Mesendoderm (in vitro differentiated cells): ENCODE measurements around the gene ITLN1. TPM values are rescaled to one million over a fixed set of nuclear protein-coding genes. Genes with fewer than 3 reads are reported as not detected.
"Not testable (repeated sequence)": the region's sequence is repeated elsewhere in the genome, so short reads cannot be mapped to it uniquely, and the experiment has no call there.

Source experiments
- DNase-seq: peaks from one replicate; pipeline ENCODE4 v3.0.0; 2013
- H2AK5ac ChIP-seq: 2 replicates; pipeline ENCODE4 v1.6.1; 2013; ENCODE audit warnings: low read length, inconsistent platforms
- H2BK120ac ChIP-seq: 2 replicates; pipeline ENCODE4 v1.6.1; 2013; ENCODE audit warnings: low read depth, mild to moderate bottlenecking, low read length, moderate library complexity, mixed read lengths
- H2BK15ac ChIP-seq: replicated peaks from 2 replicates; pipeline ENCODE4 v1.6.1; 2013; ENCODE audit warnings: low read depth, mild to moderate bottlenecking, moderate library complexity
- H2BK5ac ChIP-seq: 2 replicates; pipeline ENCODE4 v1.6.1; 2013; ENCODE audit warnings: low read length, inconsistent platforms
- H3K18ac ChIP-seq: 2 replicates; pipeline ENCODE4 v1.6.1; 2013; ENCODE audit warnings: mild to moderate bottlenecking, low read length, mixed read lengths
- H3K23ac ChIP-seq: one replicate; pipeline ENCODE4 v1.6.1; 2013; ENCODE audit warnings: low read length
- H3K27ac ChIP-seq: 2 replicates; pipeline ENCODE4 v1.5.1; 2013; ENCODE audit warnings: low read depth, mild to moderate bottlenecking, inconsistent platforms, low read length, moderate library complexity
- H3K27me3 ChIP-seq: 2 replicates; pipeline ENCODE4 v1.6.1; 2013; ENCODE audit warnings: low read length, control low read depth, mild to moderate bottlenecking, inconsistent platforms; ENCODE audit not compliant: insufficient read depth, poor library complexity
- H3K36me3 ChIP-seq: 2 replicates; pipeline ENCODE4 v1.6.1; 2013; ENCODE audit warnings: low read length, inconsistent platforms; ENCODE audit not compliant: control insufficient read depth, insufficient read depth
- H3K4ac ChIP-seq: one replicate; pipeline ENCODE4 v1.6.1; 2013; ENCODE audit warnings: low read depth, mild to moderate bottlenecking, low read length, moderate library complexity
- H3K4me1 ChIP-seq: 2 replicates; pipeline ENCODE4 v1.6.1; 2013; ENCODE audit warnings: low read depth, low read length, inconsistent platforms; ENCODE audit not compliant: control insufficient read depth
- H3K4me2 ChIP-seq: 2 replicates; pipeline ENCODE4 v1.6.1; 2013; ENCODE audit warnings: low read length
- H3K4me3 ChIP-seq: 2 replicates; pipeline ENCODE4 v1.5.1; 2013; ENCODE audit warnings: mild to moderate bottlenecking, low read length
- H3K56ac ChIP-seq: one replicate; pipeline ENCODE4 v1.6.1; 2013; ENCODE audit warnings: low read length
- H3K79me1 ChIP-seq: 2 replicates; pipeline ENCODE4 v1.6.1; 2013; ENCODE audit warnings: low read length, inconsistent platforms
- H3K79me2 ChIP-seq: 2 replicates; pipeline ENCODE4 v1.6.1; 2013; ENCODE audit warnings: mild to moderate bottlenecking, low read length; ENCODE audit not compliant: control insufficient read depth, insufficient read depth
- H3K9ac ChIP-seq: 2 replicates; pipeline ENCODE4 v1.6.1; 2013; ENCODE audit warnings: low read length, inconsistent platforms
- H4K5ac ChIP-seq: one replicate; pipeline ENCODE4 v1.6.1; 2013; ENCODE audit warnings: low read length
- H4K8ac ChIP-seq: one replicate; pipeline ENCODE4 v1.6.1; 2013; ENCODE audit warnings: low read depth, mild to moderate bottlenecking, control low read depth, low read length, moderate library complexity
- WGBS: extraction: QIAGEN DNeasy Blood & Tissue Kit; methylation state at CpG from one replicate; pipeline ENCODE4 v1.1.7; 2013; ENCODE audit warnings: low lambda C conversion rate, missing lambda C conversion rate; ENCODE audit not compliant: insufficient coverage; ENCODE audit errors: extremely low coverage; 5-methylcytosine and 5-hydroxymethylcytosine counted together
- polyA plus RNA-seq, 2 experiments: library from polyadenylated mRNA; stranded (reverse); fragments of 200-250 nt; gene quantifications; one replicate each; pipeline ENCODE4 v1.2.3, GENCODE V29; 2013

The ITLN1 gene
- not detected for polyA plus RNA-seq (2013, experiment 1 of 2)
- not detected for polyA plus RNA-seq (2013, experiment 2 of 2)

DNA sequence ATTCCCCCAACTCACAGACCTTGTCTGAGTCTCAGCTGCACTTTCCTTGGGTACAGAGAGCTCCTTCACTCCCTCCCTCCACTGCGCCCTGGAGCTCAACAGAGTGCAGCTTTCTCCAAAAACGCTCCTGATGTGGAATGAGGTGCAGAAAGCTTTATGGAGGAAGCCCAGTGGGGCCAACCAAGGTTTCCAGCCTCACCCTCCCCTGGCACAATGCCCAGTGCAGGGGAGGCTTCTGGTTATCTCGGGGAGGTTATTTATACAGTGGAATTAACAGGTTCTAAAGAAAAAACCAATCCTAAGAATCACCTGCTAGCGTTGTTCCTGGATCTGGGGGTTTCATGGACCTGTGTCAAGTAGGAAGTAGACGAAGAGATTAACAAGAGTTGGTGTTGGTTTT is at the start of gene ITLN1:
Gene ITLN1, minus strand, starts transcription at position 139 of the 400 bp plus-strand sequence. CDS start 303 bp downstream, outside the sequence.
- H3K79me2 ChIP-seq: no peaks in the 10 kb centered on the region
- no peak for DNase-seq
- WGBS: no CpG with 5 or more reads among the region's 5 CpGs
- no peak within 1 kb of the TSS for H3K18ac ChIP-seq
- H3K4me1 ChIP-seq: no peaks in the 10 kb centered on the region
- no peaks in the 10 kb centered on the region for H3K79me1 ChIP-seq
- H3K4me3 ChIP-seq: no peak within 1 kb of the TSS
- H3K56ac ChIP-seq: no peak within 1 kb of the TSS
- no peak within 1 kb of the TSS for H4K8ac ChIP-seq
- no peak within 1 kb of the TSS for H3K4ac ChIP-seq
- H3K4me2 ChIP-seq: no peak within 1 kb of the TSS
- H2BK15ac ChIP-seq: no peak within 1 kb of the TSS
- no peak within 1 kb of the TSS for H3K9ac ChIP-seq
- H2AK5ac ChIP-seq: no peak within 1 kb of the TSS
- no peak within 1 kb of the TSS for H2BK120ac ChIP-seq
- no peaks in the 10 kb centered on the region for H3K27me3 ChIP-seq
- no peak within 1 kb of the TSS for H3K27ac ChIP-seq
- no peak within 1 kb of the TSS for H4K5ac ChIP-seq
- H2BK5ac ChIP-seq: no peak within 1 kb of the TSS
- H3K23ac ChIP-seq: no peak within 1 kb of the TSS
- no peaks in the 10 kb centered on the region for H3K36me3 ChIP-seq

DNA sequence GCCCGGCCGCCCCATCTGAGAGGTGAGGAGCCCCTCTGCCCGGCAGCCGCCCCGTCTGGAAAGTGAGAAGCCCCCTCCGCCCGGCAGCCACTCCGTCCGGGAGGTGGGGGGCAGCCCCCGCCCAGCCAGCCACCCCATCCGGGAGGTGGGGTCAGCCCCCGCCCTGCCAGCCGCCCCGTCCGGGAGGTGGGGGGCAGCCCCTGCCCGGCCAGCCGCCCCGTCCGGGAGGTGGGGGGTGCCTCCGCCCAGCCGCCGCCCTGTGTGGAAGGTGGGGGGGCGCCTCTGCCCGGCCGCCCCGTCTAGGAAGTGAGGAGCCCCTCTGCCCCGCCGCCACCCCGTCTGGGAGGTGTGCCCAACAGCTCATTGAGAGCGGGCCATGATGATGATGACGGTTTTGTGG is 48.3 kb upstream of the ITLN1 start:
- DNase-seq, H3K4me3 ChIP-seq, H2AK5ac ChIP-seq, H3K23ac ChIP-seq, H3K9ac ChIP-seq, H3K36me3 ChIP-seq, H3K4me1 ChIP-seq, H3K79me1 ChIP-seq, H4K5ac ChIP-seq, H3K4me2 ChIP-seq, H3K18ac ChIP-seq, H2BK120ac ChIP-seq, H4K8ac ChIP-seq, H2BK15ac ChIP-seq, H3K56ac ChIP-seq, H3K4ac ChIP-seq, H3K27ac ChIP-seq, H3K79me2 ChIP-seq, H2BK5ac ChIP-seq, H3K27me3 ChIP-seq: not testable (repeated sequence)
- no CpG with 5 or more reads among the region's 31 CpGs for WGBS

DNA sequence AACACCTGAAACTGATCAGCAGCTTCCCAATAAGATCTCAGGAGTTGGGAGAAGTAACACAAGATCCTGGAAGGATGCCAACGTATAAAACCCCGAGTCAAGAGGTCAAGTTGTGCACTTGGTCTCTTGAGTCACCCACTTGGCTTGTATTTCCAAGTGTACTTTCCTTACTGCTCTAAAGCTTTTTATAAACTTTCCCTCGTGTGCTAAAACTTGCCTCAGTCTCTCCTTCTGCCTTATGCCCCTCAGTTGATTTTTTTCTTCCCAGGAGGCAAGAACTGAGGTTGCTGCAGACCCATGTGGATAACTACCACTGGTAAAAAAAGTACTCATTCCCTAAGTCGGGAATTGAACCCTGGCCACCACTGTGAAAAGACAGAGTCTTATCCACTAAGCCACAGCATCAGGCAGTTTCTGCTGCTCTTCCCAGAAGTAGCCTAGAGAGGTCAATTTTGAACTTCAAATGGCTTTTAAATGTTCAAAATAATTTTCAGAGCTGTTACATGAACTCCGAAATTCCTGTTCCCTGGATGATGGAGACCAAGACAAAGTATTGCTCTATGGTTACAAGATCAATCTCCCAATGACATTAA is 40.8 kb upstream of the ITLN1 start:
- no peaks in the 10 kb centered on the region for H3K79me2 ChIP-seq
- no peaks in the 10 kb centered on the region for H3K27me3 ChIP-seq
- H4K8ac ChIP-seq: no peak overlapping the region
- no peak overlapping the region for H3K4me3 ChIP-seq
- WGBS: no CpG with 5 or more reads among the region's 5 CpGs
- no peak overlapping the region for H2AK5ac ChIP-seq
- no peaks in the 10 kb centered on the region for H3K79me1 ChIP-seq
- no peak overlapping the region for H2BK15ac ChIP-seq
- H4K5ac ChIP-seq: no peak overlapping the region
- no peak overlapping the region for H3K18ac ChIP-seq
- no peak overlapping the region for H3K4ac ChIP-seq
- no peak overlapping the region for H3K23ac ChIP-seq
- no peak overlapping the region for H3K4me2 ChIP-seq
- no peaks in the 10 kb centered on the region for H3K36me3 ChIP-seq
- H3K56ac ChIP-seq: no peak overlapping the region
- H2BK5ac ChIP-seq: no peak overlapping the region
- no peak overlapping the region for H3K9ac ChIP-seq
- H3K27ac ChIP-seq: no peak overlapping the region
- no peak overlapping the region for H2BK120ac ChIP-seq
- DNase-seq: no peak
- H3K4me1 ChIP-seq: no peaks in the 10 kb centered on the region

- no peaks in the 10 kb centered on the region for H3K36me3 ChIP-seq
- no peaks in the 10 kb centered on the region for H3K4me1 ChIP-seq
- no peaks in the 10 kb centered on the region for H3K79me1 ChIP-seq
- no peak overlapping the region for H2AK5ac ChIP-seq
- no peak for DNase-seq
- WGBS: no CpG with 5 or more reads among the region's 7 CpGs
- H3K56ac ChIP-seq: no peak overlapping the region
- no peak overlapping the region for H2BK120ac ChIP-seq
- no peak overlapping the region for H4K5ac ChIP-seq
- no peaks in the 10 kb centered on the region for H3K79me2 ChIP-seq
- H3K27ac ChIP-seq: no peak overlapping the region
- no peak overlapping the region for H3K4me2 ChIP-seq
- H3K27me3 ChIP-seq: no peaks in the 10 kb centered on the region
- H2BK5ac ChIP-seq: no peak overlapping the region
- H3K18ac ChIP-seq: no peak overlapping the region
- no peak overlapping the region for H3K4me3 ChIP-seq
- H4K8ac ChIP-seq: no peak overlapping the region
- H3K4ac ChIP-seq: no peak overlapping the region
- no peak overlapping the region for H3K9ac ChIP-seq
- no peak overlapping the region for H3K23ac ChIP-seq
- no peak overlapping the region for H2BK15ac ChIP-seq
Observed at GRCh38 chr1:160924791-160925651, 40.0 kb upstream of the ITLN1 start.

GRCh38 chr1:160916666-160917065 is 31.7 kb upstream of the ITLN1 start:
- Histone ChIP-seq H2AK5ac (no peak overlapping the region), H4K8ac (no peak overlapping the region), H3K4me1 (peaks cover 2% of the 10 kb centered on the region), H2BK120ac (no peak overlapping the region), H3K4ac (no peak overlapping the region), H3K56ac (no peak overlapping the region), H4K5ac (no peak overlapping the region), H3K4me2 (no peak overlapping the region), H3K9ac (no peak overlapping the region), H3K27ac (no peak overlapping the region), H2BK5ac (no peak overlapping the region), H3K79me1 (no peaks in the 10 kb centered on the region), H3K23ac (no peak overlapping the region), H3K18ac (no peak overlapping the region), H2BK15ac (no peak overlapping the region), H3K27me3 (no peaks in the 10 kb centered on the region), H3K36me3 (no peaks in the 10 kb centered on the region), H3K79me2 (no peaks in the 10 kb centered on the region), H3K4me3 (no peak overlapping the region)
- no peak for DNase-seq
- WGBS: no CpG with 5 or more reads among the region's 2 CpGs
